Coronary artery (tissue), 2 donors: ENCODE results near the gene CD34.
A peak's percentile ranks its signal among the peaks of the same experiment; 100 is the strongest.

Experiments
- DNase-seq: peaks from one replicate; pipeline ENCODE4 v3.0.0-alpha.2; 2017; ENCODE audit warnings: low spot score
- H3K27ac ChIP-seq, 2 donors: fragments of 200-600 bp; sonication (generic); one replicate each; pipeline ENCODE4 v1.5.1; 2016 to 2019
- H3K4me3 ChIP-seq: fragments of 200-600 bp; sonication (generic); 2 replicates; pipeline ENCODE4 v1.5.1; 2016; ENCODE audit warnings: mild to moderate bottlenecking, moderate library complexity
- TF ChIP-seq, protein P1 (sequence below): fragments of 200-600 bp; sonication (generic); IDR thresholded peaks from one replicate; pipeline ENCODE4 v1.5.1; 2019; ENCODE audit warnings: antibody characterized with exemption

The CD34 gene

DNA sequence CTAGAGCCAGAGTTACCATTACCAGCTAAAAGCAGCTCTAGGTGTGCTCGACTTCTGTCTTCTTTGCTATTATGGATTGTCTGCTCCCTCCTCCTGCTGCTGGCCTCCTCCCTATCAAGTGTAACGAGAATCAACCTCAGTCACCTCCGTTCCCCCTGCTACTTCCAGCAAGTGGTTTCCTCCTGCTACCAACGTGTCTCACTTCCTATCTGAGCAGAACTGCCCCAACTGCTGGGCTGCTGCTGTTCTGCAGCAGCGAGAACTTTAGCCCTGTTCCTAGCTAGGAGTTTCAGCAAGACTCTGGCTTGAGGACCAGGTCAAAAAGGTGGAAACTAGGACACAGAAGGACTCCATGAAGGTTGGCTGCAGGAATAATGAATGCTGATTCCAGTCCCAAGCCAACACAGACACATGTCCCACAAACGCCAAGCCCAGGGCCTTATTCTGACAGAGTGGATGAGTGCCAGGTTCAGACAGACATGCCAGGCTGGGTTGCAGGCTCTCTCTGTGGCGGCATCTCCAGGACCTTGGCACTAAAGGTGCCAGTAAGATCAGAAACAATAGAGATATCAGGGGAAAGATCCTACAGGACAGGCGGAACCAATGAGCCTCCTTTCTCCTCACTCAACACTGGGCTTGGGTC lies 46.9 kb downstream of the CD34 start:
- no peak overlapping the region for H3K4me3 ChIP-seq

DNA sequence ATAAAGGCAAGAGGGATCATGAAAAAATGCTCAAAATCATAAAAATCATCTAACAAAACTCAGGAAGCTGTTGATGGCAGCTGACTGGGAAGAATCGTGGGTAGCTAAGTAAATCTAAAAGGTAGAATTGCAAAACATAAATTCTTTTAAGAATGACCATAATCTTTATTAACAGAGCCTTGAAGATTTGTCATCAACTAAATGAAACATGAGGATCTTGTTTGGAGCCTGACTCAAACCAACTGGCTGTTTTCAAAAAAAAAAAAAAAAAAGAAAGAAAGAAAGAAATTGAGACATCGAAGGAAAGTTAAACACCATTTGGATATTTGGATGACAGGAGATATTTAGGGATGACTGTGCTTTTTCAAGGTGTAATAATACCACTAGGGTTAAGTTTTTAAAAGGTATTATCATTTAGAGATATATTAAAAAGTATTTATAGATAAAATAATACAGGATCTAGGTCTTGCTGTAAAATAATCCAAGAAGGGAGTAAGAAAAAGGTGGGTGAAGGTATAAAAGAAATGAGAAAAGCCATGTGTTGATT lies 48.6 kb downstream of the CD34 start:
- Histone ChIP-seq H3K27ac (peak overlapping the region; percentile 5 to 37), H3K4me3 (no peak overlapping the region)
- TF ChIP-seq, protein P1, sequence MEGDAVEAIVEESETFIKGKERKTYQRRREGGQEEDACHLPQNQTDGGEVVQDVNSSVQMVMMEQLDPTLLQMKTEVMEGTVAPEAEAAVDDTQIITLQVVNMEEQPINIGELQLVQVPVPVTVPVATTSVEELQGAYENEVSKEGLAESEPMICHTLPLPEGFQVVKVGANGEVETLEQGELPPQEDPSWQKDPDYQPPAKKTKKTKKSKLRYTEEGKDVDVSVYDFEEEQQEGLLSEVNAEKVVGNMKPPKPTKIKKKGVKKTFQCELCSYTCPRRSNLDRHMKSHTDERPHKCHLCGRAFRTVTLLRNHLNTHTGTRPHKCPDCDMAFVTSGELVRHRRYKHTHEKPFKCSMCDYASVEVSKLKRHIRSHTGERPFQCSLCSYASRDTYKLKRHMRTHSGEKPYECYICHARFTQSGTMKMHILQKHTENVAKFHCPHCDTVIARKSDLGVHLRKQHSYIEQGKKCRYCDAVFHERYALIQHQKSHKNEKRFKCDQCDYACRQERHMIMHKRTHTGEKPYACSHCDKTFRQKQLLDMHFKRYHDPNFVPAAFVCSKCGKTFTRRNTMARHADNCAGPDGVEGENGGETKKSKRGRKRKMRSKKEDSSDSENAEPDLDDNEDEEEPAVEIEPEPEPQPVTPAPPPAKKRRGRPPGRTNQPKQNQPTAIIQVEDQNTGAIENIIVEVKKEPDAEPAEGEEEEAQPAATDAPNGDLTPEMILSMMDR, result no peak
- DNase-seq, result no peak

More for the DNA sequence above, 46.9 kb downstream of the CD34 start:
- peak overlapping the region; percentile 96 to 97 for H3K27ac ChIP-seq
- TF ChIP-seq, protein P1, result no peak
- peak; percentile 59 for DNase-seq

DNA sequence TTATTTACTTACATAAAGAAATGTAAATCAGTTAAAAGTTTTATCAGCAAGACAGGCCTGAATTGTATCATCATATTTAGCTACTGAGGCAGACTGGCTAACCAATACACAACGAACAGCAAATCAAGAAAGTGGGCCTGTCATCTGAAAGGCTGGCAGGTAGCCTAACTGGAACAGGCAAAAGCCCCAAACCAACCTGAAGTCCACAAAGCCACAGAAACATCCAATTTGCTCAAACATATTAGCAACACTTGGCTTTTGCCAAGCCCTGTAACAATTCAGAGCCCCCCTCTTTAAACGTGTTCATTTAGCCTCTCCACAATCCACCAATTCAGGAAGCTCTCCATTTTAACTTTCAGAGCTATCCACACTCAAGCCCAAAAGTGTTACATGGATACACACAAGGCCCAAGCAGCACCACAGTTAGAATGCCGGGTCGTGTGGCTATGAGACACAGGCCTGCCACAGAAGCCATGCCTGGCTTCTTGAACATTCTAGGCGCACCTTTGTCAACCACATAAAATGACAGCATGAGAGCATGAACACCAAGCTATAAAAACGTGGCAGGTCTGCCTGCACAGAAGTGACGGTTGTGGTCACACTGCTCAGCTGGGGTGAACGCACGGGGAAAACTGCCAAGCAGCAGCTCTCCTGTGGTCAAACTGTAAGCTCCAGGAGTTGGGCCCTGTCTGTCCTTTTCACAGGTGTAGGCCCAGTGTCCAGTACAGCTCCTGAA lies 49.3 kb downstream of the CD34 start:
- no peak for DNase-seq
- Histone ChIP-seq H3K4me3 (no peak overlapping the region), H3K27ac (peak overlapping the region; percentile 5 to 37)
- TF ChIP-seq, protein P1, result no peak

DNA sequence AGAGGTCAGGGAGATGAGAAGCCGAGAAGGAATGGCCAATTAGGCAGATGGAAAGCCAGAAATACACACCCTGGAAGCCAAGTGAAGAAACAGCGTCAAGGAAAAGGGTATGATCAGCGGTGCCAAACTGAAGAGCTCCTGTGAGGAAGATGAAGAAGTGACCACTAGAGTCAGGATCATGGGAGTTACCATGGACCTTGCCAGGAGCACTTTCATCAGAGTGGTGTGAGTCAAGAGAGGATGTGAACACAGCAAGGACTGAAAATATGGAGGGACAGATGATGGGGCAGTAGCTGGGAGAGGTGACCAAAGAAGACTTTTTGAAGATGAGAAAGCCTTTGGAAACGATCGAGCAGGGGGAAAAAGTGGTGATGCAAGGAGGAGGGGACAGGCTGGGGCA lies 50.4 kb downstream of the CD34 start:
- DNase-seq, result no peak
- TF ChIP-seq, protein P1, result no peak
- no peak overlapping the region for H3K4me3 ChIP-seq
- no peak overlapping the region for H3K27ac ChIP-seq

DNA sequence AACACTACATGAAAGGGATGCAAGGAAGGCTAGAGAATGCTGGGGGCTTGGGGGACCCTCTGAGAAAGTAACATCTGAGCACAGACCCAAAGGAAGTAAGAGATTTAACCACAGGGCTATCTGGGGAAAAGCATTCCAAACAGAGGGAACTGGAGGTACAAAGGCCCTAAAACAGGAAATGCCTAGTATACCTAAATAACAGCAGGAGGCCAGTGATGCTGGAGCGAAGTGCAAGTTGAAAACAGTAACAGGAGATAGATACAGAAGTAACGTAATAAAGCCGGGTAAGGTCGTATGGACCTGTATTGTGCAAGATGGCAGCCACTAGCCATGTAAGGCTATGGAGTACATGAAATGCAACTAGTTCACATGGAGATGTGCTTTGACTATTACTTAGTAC lies 52.1 kb downstream of the CD34 start:
- Histone ChIP-seq H3K4me3 (no peak overlapping the region), H3K27ac (no peak overlapping the region)
- TF ChIP-seq, protein P1, result no peak
- no peak for DNase-seq

GRCh38 chr1:207858281-207858680 lies 52.6 kb downstream of the CD34 start:
- no peak for DNase-seq
- Histone ChIP-seq H3K4me3 (no peak overlapping the region), H3K27ac (no peak overlapping the region)
- TF ChIP-seq, protein P1, result no peak

- Histone ChIP-seq H3K27ac (no peak overlapping the region), H3K4me3 (no peak overlapping the region)
- peak; percentile 22 for DNase-seq
- TF ChIP-seq, protein P1, result no peak
These were observed 53.5 kb downstream of the CD34 start for GRCh38 chr1:207857447-207857846.
